HEK293 (cell line): ENCODE data around the gene WHRN.

ENCODE experiments used
- CTCF ChIA-PET: fragments of 350-600 bp; formaldehyde crosslinking; extraction: SDS; loops from one replicate; lab custom pipeline; 2021; ENCODE audit warnings: antibody characterized with exemption; lab: Yijun Ruan, JAX
- POLR2A ChIA-PET: fragments of 300-600 bp; formaldehyde crosslinking; extraction: SDS; loops from one replicate; lab custom pipeline; 2020; ENCODE audit warnings: antibody characterized with exemption, inconsistent platforms; lab: Yijun Ruan, JAX
- H3K27ac ChIP-seq: fragments of 200-500 bp; sonication (Bioruptor generic); 2 replicates; pipeline ENCODE4 v1.5.1; 2014; ENCODE audit warnings: low read depth, low read length, control low read depth, inconsistent platforms; ENCODE audit errors: extremely low read depth
- H3K36me3 ChIP-seq, 2 experiments: fragments of 200-500 bp in 1 of 2; sonication (Bioruptor generic) in 1 of 2; 1 replicate in 1 of 2; 2 replicates in 1 of 2; pipeline ENCODE4 v1.5.1; 2014 to 2017; ENCODE audit warnings: inconsistent platforms in 2 of 2, low read length in 2 of 2; ENCODE audit not compliant: control insufficient read depth in 2 of 2, insufficient read depth in 1 of 2
- H3K4me1 ChIP-seq: fragments of 200-500 bp; sonication (Bioruptor generic); 2 replicates; pipeline ENCODE4 v1.5.1; 2014; ENCODE audit warnings: mild to moderate bottlenecking, low read length, inconsistent platforms; ENCODE audit not compliant: control insufficient read depth, insufficient read depth
- H3K4me3 ChIP-seq: 2 replicates; pipeline ENCODE4 v1.5.1; 2011; ENCODE audit warnings: low read depth, mild to moderate bottlenecking, control low read depth, low read length, moderate library complexity
- H3K9me3 ChIP-seq: fragments of 200-500 bp; sonication (Bioruptor generic); 2 replicates; pipeline ENCODE4 v1.5.1; 2014; ENCODE audit warnings: low read depth, low read length, inconsistent platforms; ENCODE audit not compliant: control insufficient read depth, insufficient read depth
- GLI2 ChIP-seq: fragments of 450-650 bp; formaldehyde crosslinking; IDR thresholded peaks from 2 replicates; pipeline ENCODE4; 2017; ENCODE audit warnings: missing biosample characterization, missing genetic modification characterization, low read depth, borderline replicate concordance
- INSM2 ChIP-seq: fragments of 450-650 bp; formaldehyde crosslinking; IDR thresholded peaks from 2 replicates; pipeline ENCODE4 v1.5.1; 2016; ENCODE audit warnings: missing biosample characterization, missing genetic modification characterization
- KLF9 ChIP-seq: fragments of 450-650 bp; formaldehyde crosslinking; IDR thresholded peaks from 2 replicates; pipeline ENCODE4 v1.5.1; 2016; ENCODE audit warnings: missing biosample characterization, missing genetic modification characterization, low read depth
- MEIS1 ChIP-seq: sonication (generic); formaldehyde crosslinking; IDR thresholded peaks from 2 replicates; pipeline ENCODE4 v1.8.1; 2022; ENCODE audit warnings: missing genetic modification reagents, mild to moderate bottlenecking, borderline replicate concordance
- SP3 ChIP-seq: fragments of 450-650 bp; formaldehyde crosslinking; IDR thresholded peaks from 2 replicates; pipeline ENCODE4 v1.5.1; 2016; ENCODE audit warnings: missing biosample characterization, missing genetic modification characterization
- YY1 ChIP-seq: fragments of 450-650 bp; formaldehyde crosslinking; IDR thresholded peaks from 2 replicates; pipeline ENCODE4 v1.5.1; 2018; ENCODE audit warnings: missing biosample characterization, missing genetic modification characterization
- ZNF280C ChIP-seq: fragments of 450-650 bp; formaldehyde crosslinking; IDR thresholded peaks from 2 replicates; pipeline ENCODE4 v1.5.1; 2016; ENCODE audit warnings: missing biosample characterization, missing genetic modification characterization
- ZNF324 ChIP-seq: fragments of 450-650 bp; formaldehyde crosslinking; IDR thresholded peaks from 2 replicates; pipeline ENCODE4 v1.5.1; 2016; ENCODE audit warnings: missing biosample characterization, missing genetic modification characterization
- ZNF416 ChIP-seq: fragments of 450-650 bp; formaldehyde crosslinking; IDR thresholded peaks from 2 replicates; pipeline ENCODE4 v1.5.1; 2016; ENCODE audit warnings: missing biosample characterization, missing genetic modification characterization
- ZNF449 ChIP-seq: fragments of 450-650 bp; formaldehyde crosslinking; IDR thresholded peaks from 2 replicates; pipeline ENCODE4 v1.5.1; 2017; ENCODE audit warnings: missing biosample characterization, mild to moderate bottlenecking, missing genetic modification characterization, moderate library complexity
- ZNF549 ChIP-seq: fragments of 450-650 bp; IDR thresholded peaks from 2 replicates; pipeline ENCODE4 v1.5.1; 2018; ENCODE audit warnings: missing biosample characterization, missing genetic modification characterization, mild to moderate bottlenecking, inconsistent platforms, moderate library complexity
- ZNF629 ChIP-seq: fragments of 450-650 bp; formaldehyde crosslinking; IDR thresholded peaks from 2 replicates; pipeline ENCODE4 v1.5.1; 2017; ENCODE audit warnings: missing biosample characterization, missing genetic modification characterization
- ZSCAN4 ChIP-seq: fragments of 450-650 bp; formaldehyde crosslinking; IDR thresholded peaks from 2 replicates; pipeline ENCODE4 v1.5.1; 2017; ENCODE audit warnings: missing biosample characterization, missing genetic modification characterization
- TF ChIP-seq, protein P1 (sequence below): fragments of 450-650 bp; formaldehyde crosslinking; IDR thresholded peaks from 2 replicates; pipeline ENCODE4 v1.5.1; 2016; ENCODE audit warnings: missing biosample characterization, missing genetic modification characterization
- TF ChIP-seq, protein P2 (sequence below): fragments of 450-650 bp; formaldehyde crosslinking; IDR thresholded peaks from 2 replicates; pipeline ENCODE4 v1.5.1; 2016; ENCODE audit warnings: missing biosample characterization, missing genetic modification characterization

Gene WHRN

DNA sequence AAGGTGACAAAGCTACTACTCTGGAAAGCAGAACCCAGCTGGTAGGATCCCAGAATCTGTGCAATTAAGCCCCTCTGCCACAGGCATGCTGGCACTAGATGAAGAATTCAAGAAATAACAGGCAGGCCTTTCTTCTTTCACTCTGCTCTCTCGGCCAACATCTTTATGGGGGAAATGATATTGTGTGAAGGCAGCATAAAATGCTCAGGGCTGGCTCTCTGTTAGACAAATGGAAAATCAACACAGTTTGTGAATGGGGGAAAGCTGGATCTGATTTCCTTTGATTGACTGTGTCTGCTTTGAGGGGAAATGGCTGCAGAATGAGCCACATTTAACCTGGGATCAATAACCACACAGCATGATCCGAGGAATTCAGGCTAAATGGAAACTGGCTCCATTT, 88.4 kb downstream of the WHRN start:
- POLR2A ChIA-PET, result no interaction called here
- Histone ChIP-seq H3K9me3 (no peaks in the 10 kb centered on the region), H3K27ac (no peak overlapping the region), H3K4me3 (no peak overlapping the region), H3K4me1 (no peaks in the 10 kb centered on the region), H3K36me3 (peaks cover 0 to 5% of the 10 kb centered on the region in 2 experiments; a peak in 1 of 3 replicates)
- CTCF ChIA-PET, result interaction anchor here (0.7 kb wide), 1 partner anchor 323 kb away, joined by 3 read pairs; no protein-coding TSS in a partner anchor
- no peak for TF ChIP-seq KLF9
- TF ChIP-seq ZNF416 (tag by site-specific recombination), result no peak

- Histone ChIP-seq H3K36me3 (peaks cover 0 to 5% of the 10 kb centered on the region in 2 experiments; a peak in 1 of 3 replicates), H3K4me3 (no peak overlapping the region), H3K27ac (no peak overlapping the region), H3K9me3 (no peaks in the 10 kb centered on the region), H3K4me1 (no peaks in the 10 kb centered on the region)
- ChIA-PET CTCF (interaction anchor here (0.6 to 0.9 kb wide), 6 partner anchors 10 to 237 kb away, joined by 3 to 4 read pairs (median 3); no protein-coding TSS in a partner anchor), POLR2A (no interaction called here)
- TF ChIP-seq ZNF324 (tag by site-specific recombination) (no peak), ZNF549 (tag by site-specific recombination) (no peak), INSM2 (tag by site-specific recombination) (no peak), SP3 (tag by site-specific recombination) (no peak), GLI2 (tag by site-specific recombination) (no peak), ZSCAN4 (tag by site-specific recombination) (no peak), ZNF629 (no peak), MEIS1 (CRISPR knock-in tag) (no peak), ZNF280C (tag by site-specific recombination) (no peak), ZNF449 (tag by site-specific recombination) (no peak), YY1 (tag by site-specific recombination) (no peak)
- TF ChIP-seq, protein P1, sequence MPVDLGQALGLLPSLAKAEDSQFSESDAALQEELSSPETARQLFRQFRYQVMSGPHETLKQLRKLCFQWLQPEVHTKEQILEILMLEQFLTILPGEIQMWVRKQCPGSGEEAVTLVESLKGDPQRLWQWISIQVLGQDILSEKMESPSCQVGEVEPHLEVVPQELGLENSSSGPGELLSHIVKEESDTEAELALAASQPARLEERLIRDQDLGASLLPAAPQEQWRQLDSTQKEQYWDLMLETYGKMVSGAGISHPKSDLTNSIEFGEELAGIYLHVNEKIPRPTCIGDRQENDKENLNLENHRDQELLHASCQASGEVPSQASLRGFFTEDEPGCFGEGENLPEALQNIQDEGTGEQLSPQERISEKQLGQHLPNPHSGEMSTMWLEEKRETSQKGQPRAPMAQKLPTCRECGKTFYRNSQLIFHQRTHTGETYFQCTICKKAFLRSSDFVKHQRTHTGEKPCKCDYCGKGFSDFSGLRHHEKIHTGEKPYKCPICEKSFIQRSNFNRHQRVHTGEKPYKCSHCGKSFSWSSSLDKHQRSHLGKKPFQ (tag by site-specific recombination), result no peak
- TF ChIP-seq, protein P2, sequence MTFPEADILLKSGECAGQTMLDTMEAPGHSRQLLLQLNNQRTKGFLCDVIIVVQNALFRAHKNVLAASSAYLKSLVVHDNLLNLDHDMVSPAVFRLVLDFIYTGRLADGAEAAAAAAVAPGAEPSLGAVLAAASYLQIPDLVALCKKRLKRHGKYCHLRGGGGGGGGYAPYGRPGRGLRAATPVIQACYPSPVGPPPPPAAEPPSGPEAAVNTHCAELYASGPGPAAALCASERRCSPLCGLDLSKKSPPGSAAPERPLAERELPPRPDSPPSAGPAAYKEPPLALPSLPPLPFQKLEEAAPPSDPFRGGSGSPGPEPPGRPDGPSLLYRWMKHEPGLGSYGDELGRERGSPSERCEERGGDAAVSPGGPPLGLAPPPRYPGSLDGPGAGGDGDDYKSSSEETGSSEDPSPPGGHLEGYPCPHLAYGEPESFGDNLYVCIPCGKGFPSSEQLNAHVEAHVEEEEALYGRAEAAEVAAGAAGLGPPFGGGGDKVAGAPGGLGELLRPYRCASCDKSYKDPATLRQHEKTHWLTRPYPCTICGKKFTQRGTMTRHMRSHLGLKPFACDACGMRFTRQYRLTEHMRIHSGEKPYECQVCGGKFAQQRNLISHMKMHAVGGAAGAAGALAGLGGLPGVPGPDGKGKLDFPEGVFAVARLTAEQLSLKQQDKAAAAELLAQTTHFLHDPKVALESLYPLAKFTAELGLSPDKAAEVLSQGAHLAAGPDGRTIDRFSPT (tag by site-specific recombination), result no peak
Observed at GRCh38 chr9:114416290-114416689, 89.0 kb downstream of the WHRN start.
